ENCODE results near the gene NADK2.

Gene NADK2

DNA sequence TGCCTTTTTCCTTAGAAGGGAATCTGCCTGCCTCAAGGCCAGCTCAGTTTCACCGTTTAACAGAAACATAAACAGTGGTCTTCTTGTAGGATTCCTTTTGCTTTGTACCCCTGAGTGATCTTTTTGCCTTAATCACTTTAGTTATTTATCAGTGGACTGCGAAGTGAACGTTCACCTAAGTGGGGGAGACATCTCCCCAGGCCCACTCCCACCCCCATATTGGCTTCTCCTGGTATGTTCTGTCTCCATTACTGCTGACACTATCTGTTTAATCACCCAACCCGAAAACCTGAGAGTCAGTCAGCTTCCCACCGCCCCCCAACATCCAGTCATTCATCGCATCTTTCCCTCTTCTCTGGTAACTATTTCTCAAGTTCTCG is 88.4 kb downstream of the NADK2 start:
- peaks cover 28% of the 10 kb centered on the region for H3K36me3 ChIP-seq (ENCODE audit: control insufficient read depth, insufficient read depth, low read length)
- H3K4me1 ChIP-seq (ENCODE audit: control insufficient read depth, insufficient read depth, low read length) = no peaks in the 10 kb centered on the region
- no peaks in the 10 kb centered on the region for H3K27me3 ChIP-seq (ENCODE audit: control insufficient read depth, insufficient read depth, low read length, poor library complexity, severe bottlenecking)
- no peak overlapping the region for H3K27ac ChIP-seq (ENCODE audit: insufficient read depth, low read depth, low read length, poor library complexity, severe bottlenecking)
- no peaks in the 10 kb centered on the region for H3K9me3 ChIP-seq (ENCODE audit: control insufficient read depth, low read length)
- 86 to 89% methylated on average over 7 of the region's 7 CpGs for WGBS, 2 experiments
- peak overlapping the region; percentile 89 for H3K4me3 ChIP-seq (ENCODE audit: insufficient read depth, low read depth, low read length)

DNA sequence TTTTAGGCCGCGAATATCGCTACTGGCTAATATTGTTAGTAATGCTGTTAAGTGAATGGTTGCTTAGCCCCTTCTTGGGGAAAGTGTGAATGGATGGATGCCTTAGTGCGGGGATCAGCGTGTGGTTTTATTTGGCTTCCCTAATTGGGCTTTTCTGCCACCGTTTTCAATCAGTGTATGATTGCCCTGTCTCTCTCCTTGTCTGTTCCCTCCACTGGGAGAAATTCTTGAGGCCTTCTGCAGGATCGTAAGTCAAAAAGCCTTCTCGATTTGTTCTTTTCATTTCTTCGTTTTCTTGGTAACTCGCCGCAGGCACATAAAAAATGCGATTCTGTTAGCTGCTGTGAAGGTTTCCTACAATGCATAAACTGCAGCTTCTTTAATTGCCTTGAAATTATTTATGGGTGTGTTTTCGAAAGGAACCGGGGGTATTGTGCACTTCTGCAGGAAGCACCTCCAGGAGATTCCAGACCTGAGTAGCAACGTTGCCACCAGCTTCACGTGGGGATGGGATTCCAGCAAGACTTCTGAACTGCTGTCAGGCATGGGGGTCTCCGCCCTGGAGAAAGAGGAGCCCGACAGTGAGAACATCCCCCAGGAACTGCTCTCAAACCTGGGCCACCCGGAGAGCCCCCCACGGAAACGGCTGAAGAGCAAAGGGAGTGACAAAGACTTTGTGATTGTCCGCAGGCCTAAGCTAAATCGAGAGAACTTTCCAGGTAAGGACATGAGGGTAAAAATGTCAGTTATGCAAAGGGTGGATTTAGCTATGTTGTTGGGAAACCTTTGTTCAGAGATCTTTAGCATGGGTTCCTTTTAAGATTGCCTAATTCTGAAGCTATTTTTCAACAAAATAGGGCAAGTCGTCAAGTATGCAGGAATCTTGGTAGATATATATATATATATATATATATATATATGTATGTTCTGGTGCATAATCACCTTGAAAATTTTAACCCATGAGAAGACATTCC is 89.1 kb downstream of the NADK2 start:
- no peak overlapping the region for H3K27ac ChIP-seq (ENCODE audit: insufficient read depth, low read depth, low read length, poor library complexity, severe bottlenecking)

GRCh38 chr5:36151434-36152323 is 90.0 kb downstream of the NADK2 start, which contains the start of the genes LMBRD2 and SKP2:
Gene LMBRD2, minus strand, starts transcription at chr5:36151887. Its CDS starts 8,538 bp downstream, at chr5:36143349.
Gene SKP2, plus strand, starts transcription at chr5:36152111. Its CDS starts 152 bp downstream, at chr5:36152263.
- Histone ChIP-seq H3K4me1 (ENCODE audit: control insufficient read depth, insufficient read depth, low read length) (no peaks in the 10 kb centered on the region), H3K36me3 (ENCODE audit: control insufficient read depth, insufficient read depth, low read length) (peaks cover 13% of the 10 kb centered on the region), H3K27ac (ENCODE audit: insufficient read depth, low read depth, low read length, poor library complexity, severe bottlenecking) (no peak within 1 kb of the TSS), H3K4me3 (ENCODE audit: insufficient read depth, low read depth, low read length) (peak within 1 kb of the TSS; percentile 89), H3K9me3 (ENCODE audit: control insufficient read depth, low read length) (no peaks in the 10 kb centered on the region), H3K27me3 (ENCODE audit: control insufficient read depth, insufficient read depth, low read length, poor library complexity, severe bottlenecking) (no peaks in the 10 kb centered on the region)
- WGBS, 2 experiments = 0% methylated on average over 81 of the region's 81 CpGs

More for the DNA sequence above, 89.1 kb downstream of the NADK2 start:
- no peaks in the 10 kb centered on the region for H3K9me3 ChIP-seq (ENCODE audit: control insufficient read depth, low read length)
- H3K4me3 ChIP-seq (ENCODE audit: insufficient read depth, low read depth, low read length) = peak overlapping the region; percentile 89
- no peaks in the 10 kb centered on the region for H3K27me3 ChIP-seq (ENCODE audit: control insufficient read depth, insufficient read depth, low read length, poor library complexity, severe bottlenecking)
- peaks cover 22% of the 10 kb centered on the region for H3K36me3 ChIP-seq (ENCODE audit: control insufficient read depth, insufficient read depth, low read length)
- 2 to 3% methylated on average over 23 of the region's 24 CpGs for WGBS, 2 experiments
- no peaks in the 10 kb centered on the region for H3K4me1 ChIP-seq (ENCODE audit: control insufficient read depth, insufficient read depth, low read length)

GRCh38 chr5:36150676-36151433 is 90.9 kb downstream of the NADK2 start:
- no peak overlapping the region for H3K27ac ChIP-seq (ENCODE audit: insufficient read depth, low read depth, low read length, poor library complexity, severe bottlenecking)
- H3K27me3 ChIP-seq (ENCODE audit: control insufficient read depth, insufficient read depth, low read length, poor library complexity, severe bottlenecking) = no peaks in the 10 kb centered on the region
- H3K36me3 ChIP-seq (ENCODE audit: control insufficient read depth, insufficient read depth, low read length) = peaks cover 13% of the 10 kb centered on the region
- H3K4me3 ChIP-seq (ENCODE audit: insufficient read depth, low read depth, low read length) = peak overlapping the region; percentile 89
- no peaks in the 10 kb centered on the region for H3K4me1 ChIP-seq (ENCODE audit: control insufficient read depth, insufficient read depth, low read length)
- no peaks in the 10 kb centered on the region for H3K9me3 ChIP-seq (ENCODE audit: control insufficient read depth, low read length)
- 9 to 17% methylated on average over 21 to 23 of the region's 23 CpGs for WGBS, 2 experiments

GRCh38 chr5:36147681-36148080 is 94.0 kb downstream of the NADK2 start:
- H3K27ac ChIP-seq (ENCODE audit: insufficient read depth, low read depth, low read length, poor library complexity, severe bottlenecking) = no peak overlapping the region
- H3K36me3 ChIP-seq (ENCODE audit: control insufficient read depth, insufficient read depth, low read length) = no peaks in the 10 kb centered on the region
- no peaks in the 10 kb centered on the region for H3K4me1 ChIP-seq (ENCODE audit: control insufficient read depth, insufficient read depth, low read length)
- no peaks in the 10 kb centered on the region for H3K27me3 ChIP-seq (ENCODE audit: control insufficient read depth, insufficient read depth, low read length, poor library complexity, severe bottlenecking)
- no peak overlapping the region for H3K4me3 ChIP-seq (ENCODE audit: insufficient read depth, low read depth, low read length)
- H3K9me3 ChIP-seq (ENCODE audit: control insufficient read depth, low read length) = no peaks in the 10 kb centered on the region
- WGBS, 2 experiments = 95 to 98% methylated on average over 1 to 2 of the region's 2 CpGs

DNA sequence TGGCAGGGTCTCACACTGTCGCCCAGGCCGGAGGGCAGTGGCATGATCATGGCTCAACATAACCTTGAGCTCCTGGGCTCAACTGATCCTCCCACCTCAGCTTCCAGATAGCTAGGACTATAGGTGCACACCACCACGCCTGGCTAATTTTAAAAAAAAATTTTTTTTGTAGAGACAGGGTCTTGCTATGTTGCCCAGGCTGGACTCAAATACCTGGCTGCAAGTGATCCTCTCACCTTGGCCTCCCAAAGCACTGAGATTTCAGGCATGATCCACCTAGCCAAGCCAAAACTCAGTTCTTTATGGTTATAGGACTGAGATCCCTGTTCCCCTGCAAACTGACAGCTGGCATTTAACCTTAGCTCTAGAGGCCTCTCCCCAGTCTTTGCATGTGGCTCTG is 95.3 kb downstream of the NADK2 start:
- WGBS, 2 experiments = 76 to 84% methylated on average over 3 of the region's 3 CpGs
- H3K4me1 ChIP-seq (ENCODE audit: control insufficient read depth, insufficient read depth, low read length) = no peaks in the 10 kb centered on the region
- H3K36me3 ChIP-seq (ENCODE audit: control insufficient read depth, insufficient read depth, low read length) = no peaks in the 10 kb centered on the region
- H3K27ac ChIP-seq (ENCODE audit: insufficient read depth, low read depth, low read length, poor library complexity, severe bottlenecking) = no peak overlapping the region
- H3K4me3 ChIP-seq (ENCODE audit: insufficient read depth, low read depth, low read length) = no peak overlapping the region
- H3K9me3 ChIP-seq (ENCODE audit: control insufficient read depth, low read length) = no peaks in the 10 kb centered on the region
- H3K27me3 ChIP-seq (ENCODE audit: control insufficient read depth, insufficient read depth, low read length, poor library complexity, severe bottlenecking) = no peaks in the 10 kb centered on the region

DNA sequence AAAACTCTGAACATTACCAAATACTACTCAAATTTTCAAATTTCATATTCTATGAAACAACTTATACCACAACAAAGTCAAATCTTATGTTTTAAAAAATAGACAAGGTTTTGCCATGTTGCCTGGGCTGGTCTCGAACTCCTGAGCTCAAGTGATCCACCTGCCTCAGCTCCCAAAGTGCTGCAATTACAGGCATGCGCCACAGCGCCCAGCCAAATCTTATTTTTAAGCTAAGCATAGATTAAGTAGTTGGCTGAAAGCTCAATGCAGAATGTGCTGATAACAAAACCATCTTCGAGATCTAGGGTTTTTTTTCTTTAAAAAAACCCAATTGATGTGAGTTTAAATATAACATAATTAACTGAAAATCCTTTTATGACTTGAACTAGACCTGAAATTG is 96.4 kb downstream of the NADK2 start:
- 90 to 93% methylated on average over 3 of the region's 4 CpGs for WGBS, 2 experiments

More for the DNA sequence above, 96.4 kb downstream of the NADK2 start:
- Histone ChIP-seq H3K9me3 (ENCODE audit: control insufficient read depth, low read length) (no peaks in the 10 kb centered on the region), H3K27me3 (ENCODE audit: control insufficient read depth, insufficient read depth, low read length, poor library complexity, severe bottlenecking) (no peaks in the 10 kb centered on the region), H3K36me3 (ENCODE audit: control insufficient read depth, insufficient read depth, low read length) (no peaks in the 10 kb centered on the region), H3K4me3 (ENCODE audit: insufficient read depth, low read depth, low read length) (no peak overlapping the region), H3K27ac (ENCODE audit: insufficient read depth, low read depth, low read length, poor library complexity, severe bottlenecking) (no peak overlapping the region), H3K4me1 (ENCODE audit: control insufficient read depth, insufficient read depth, low read length) (no peaks in the 10 kb centered on the region)
